ENCODE results near the gene ADAMTS17.

- TF ChIP-seq POLR2AphosphoS5 (IDR thresholded peaks at IDR 0.05; ENCODE audit: low read depth, low read length) (no peak), POLR2A (IDR thresholded peaks at IDR 0.05; ENCODE audit: low read depth, low read length) (no peak)
These were observed 152.5 kb downstream of the ADAMTS17 start for GRCh38 chr15:100189319-100189718.
